B cell (primary cell): ENCODE results near the gene ARID3B. TPM values are rescaled to one million over a fixed set of nuclear protein-coding genes. Genes with fewer than 3 reads are reported as not detected.

Experiments
- ATAC-seq: fragments of 200-7000 bp; cut with Tn5 transposase; one replicate; pipeline ENCODE4 v1.10.0; 2021; ENCODE audit warnings: low read depth, mild to moderate bottlenecking, moderate number of reproducible peaks, moderate library complexity
- CTCF ChIA-PET: fragments of 350-600 bp; sonication (Branson Sonifier 250); formaldehyde crosslinking; loops from one replicate; lab custom pipeline; 2021; ENCODE audit warnings: antibody characterized with exemption, inconsistent platforms; lab: Charles Lee
- POLR2A ChIA-PET: fragments of 350-600 bp; sonication (Branson Sonifier 250); formaldehyde crosslinking; loops from one replicate; lab custom pipeline; 2021; ENCODE audit warnings: antibody characterized with exemption; lab: Charles Lee
- DNase-seq: peaks from one replicate; pipeline ENCODE4 v3.0.0; 2013
- H2AFZ ChIP-seq: 2 replicates; pipeline ENCODE4 v1.6.1; 2012; ENCODE audit warnings: mild to moderate bottlenecking, low read depth, low read length; ENCODE audit not compliant: insufficient read depth, poor library complexity, severe bottlenecking
- H3K27ac ChIP-seq, 2 donors: 1 replicate in 1 of 2; 2 replicates in 1 of 2; pipeline ENCODE4 v1.5.1; 2012 to 2013; ENCODE audit warnings: low read length in 2 of 2, mild to moderate bottlenecking in 2 of 2, moderate library complexity in 1 of 2
- H3K27me3 ChIP-seq, 4 experiments: fragments of 200-600 bp in 1 of 4; sonication (generic) in 1 of 4; replicated peaks in 1 of 4; 1 replicate in 2 of 4; 2 replicates in 2 of 4; pipeline versions ENCODE4 v1.6.1 to v1.7.0; 2013 to 2016; ENCODE audit warnings: low read length in 3 of 4, mild to moderate bottlenecking in 2 of 4, mixed read lengths in 1 of 4, moderate library complexity in 1 of 4; ENCODE audit not compliant: insufficient read depth in 4 of 4, control insufficient read depth in 3 of 4; ENCODE audit errors: control extremely low read depth in 1 of 4
- H3K36me3 ChIP-seq, 2 experiments: replicated peaks in 1 of 2; 1 replicate in 1 of 2; 2 replicates in 1 of 2; pipeline versions ENCODE4 v1.6.1 to v1.7.1; 2013; ENCODE audit warnings: low read length in 1 of 2; ENCODE audit not compliant: insufficient read depth in 2 of 2, control insufficient read depth in 1 of 2; ENCODE audit errors: control extremely low read depth in 1 of 2, extremely low read depth in 1 of 2
- H3K4me1 ChIP-seq, 2 donors: fragments of 200-600 bp in 1 of 2; sonication (generic) in 1 of 2; 1 replicate in 1 of 2; 2 replicates in 1 of 2; pipeline versions ENCODE4 v1.5.1 to v1.6.1; 2013 to 2017; ENCODE audit warnings: low read length in 2 of 2; ENCODE audit not compliant: control insufficient read depth in 2 of 2, insufficient read depth in 2 of 2
- H3K4me2 ChIP-seq: replicated peaks from 2 replicates; pipeline ENCODE3; 2012; ENCODE audit warnings: mild to moderate bottlenecking, low read depth, low read length; ENCODE audit not compliant: poor library complexity, severe bottlenecking
- H3K4me3 ChIP-seq, 5 experiments: fragments of 200-600 bp in 1 of 5; sonication (generic) in 1 of 5; 1 replicate in 3 of 5; 2 replicates in 2 of 5; pipeline versions ENCODE4 v1.5.1 to v1.7.0; 2011 to 2016; ENCODE audit warnings: low read length in 4 of 5, mild to moderate bottlenecking in 4 of 5, low read depth in 2 of 5, control low read depth in 1 of 5, moderate library complexity in 1 of 5; ENCODE audit not compliant: insufficient read depth in 1 of 5; ENCODE audit errors: control extremely low read depth in 1 of 5, extremely low read depth in 1 of 5
- H3K79me2 ChIP-seq: fragments of 200-600 bp; sonication (generic); one replicate; pipeline ENCODE4 v1.6.0; 2016; ENCODE audit warnings: low read length; ENCODE audit not compliant: control insufficient read depth, insufficient read depth
- H3K9ac ChIP-seq: fragments of 200-600 bp; sonication (generic); 2 replicates; pipeline ENCODE4 v1.6.1; 2017; ENCODE audit warnings: mild to moderate bottlenecking, low read length, moderate library complexity
- H3K9me3 ChIP-seq, 3 donors: one replicate each; pipeline versions ENCODE4 v1.6.1 to v1.7.1; 2013; ENCODE audit warnings: low read length in 2 of 3; ENCODE audit not compliant: control insufficient read depth in 2 of 3, insufficient read depth in 1 of 3; ENCODE audit errors: control extremely low read depth in 1 of 3
- H4K20me1 ChIP-seq: 2 replicates; pipeline ENCODE4 v1.6.0; 2012; ENCODE audit warnings: mild to moderate bottlenecking, low read length; ENCODE audit not compliant: insufficient read depth, control insufficient read depth, poor library complexity, severe bottlenecking
- H3K27ac Mint-ChIP-seq: one replicate; pipeline ENCODE4 v1.8.0; 2021; ENCODE audit warnings: mixed read lengths
- H3K27me3 Mint-ChIP-seq: one replicate; pipeline ENCODE4 v1.8.0; 2021; ENCODE audit warnings: mixed read lengths
- H3K4me1 Mint-ChIP-seq: one replicate; pipeline ENCODE4 v1.8.0; 2021; ENCODE audit warnings: mixed read lengths
- H3K4me3 Mint-ChIP-seq: one replicate; pipeline ENCODE4 v1.8.0; 2021; ENCODE audit warnings: mixed read lengths
- H3K9me3 Mint-ChIP-seq: one replicate; pipeline ENCODE4 v1.8.0; 2022; ENCODE audit warnings: mixed read lengths; ENCODE audit not compliant: insufficient read depth
- CTCF ChIP-seq: fragments of 200-600 bp; IDR thresholded peaks from one replicate; pipeline ENCODE4 v1.8.0; 2022; ENCODE audit warnings: antibody characterized with exemption, mild to moderate bottlenecking
- EZH2 ChIP-seq: IDR thresholded peaks from 2 replicates; pipeline ENCODE4 v1.6.1; 2012; ENCODE audit warnings: borderline replicate concordance, low read depth, mild to moderate bottlenecking, moderate library complexity, low read length; ENCODE audit not compliant: insufficient read depth, poor library complexity, severe bottlenecking
- WGBS: methylation state at CpG from one replicate; pipeline ENCODE4 v1.1.5; 2013; ENCODE audit warnings: missing lambda C conversion rate; ENCODE audit not compliant: insufficient coverage; 5-methylcytosine and 5-hydroxymethylcytosine counted together
- intact Hi-C: fragments of 100-400 bp; cut with micrococcal nuclease; formaldehyde crosslinking; loops from one replicate; pipeline ENCODE4 v1.10.0; 2022
- polyA plus RNA-seq: library from polyadenylated mRNA; depleted of rRNA; stranded (reverse); fragments of >200 nt; gene quantifications from 2 replicates; pipeline ENCODE4 v1.2.3, GENCODE V29; 2012
- total RNA-seq, 2 donors: library from RNA; stranded (reverse); fragments of 120-200 nt in 1 of 2; gene quantifications; 1 replicate in 1 of 2; 2 replicates in 1 of 2; pipeline versions ENCODE4 v1.2.3 to v1.2.4, GENCODE V29; 2013 to 2022

The ARID3B gene
- total and polyA plus RNA-seq, 2 donors (not counting 1 experiment from before 2014, with no cell fraction given), result 23.0 to 31.0 TPM

- Histone ChIP-seq H4K20me1 (no peaks in the 10 kb centered on the region), H2AFZ (no peak overlapping the region), H3K9ac (no peak overlapping the region), H3K79me2 (no peaks in the 10 kb centered on the region), H3K27me3 (no peaks in the 10 kb centered on the region), H3K9me3 (no peaks in the 10 kb centered on the region), H3K4me2 (no peak overlapping the region), H3K27ac (no peak overlapping the region), H3K4me1 (peaks cover 3 to 7% of the 10 kb centered on the region in 2 donors), H3K4me3 (no peak overlapping the region), H3K36me3 (no peaks in the 10 kb centered on the region)
- Mint-ChIP-seq H3K27me3 (no peaks in the 10 kb centered on the region), H3K9me3 (no peaks in the 10 kb centered on the region), H3K4me1 (peaks cover 7% of the 10 kb centered on the region), H3K27ac (no peak overlapping the region), H3K4me3 (no peak overlapping the region)
- POLR2A ChIA-PET, result no interaction called here
- TF ChIP-seq EZH2 (no peak), CTCF (no peak)
- intact Hi-C loops, result no loop called here
- ATAC-seq, result no peak
- CTCF ChIA-PET, result no interaction called here
- no peak for DNase-seq
Measured at GRCh38 chr15:74517096-74517495, 23.9 kb upstream of the ARID3B start.

GRCh38 chr15:74519311-74519710, 21.7 kb upstream of the ARID3B start:
- Histone ChIP-seq H3K4me2 (no peak overlapping the region), H3K4me1 (no peaks in the 10 kb centered on the region), H3K27ac (no peak overlapping the region), H3K9ac (no peak overlapping the region), H2AFZ (no peak overlapping the region), H3K4me3 (no peak overlapping the region), H3K27me3 (no peaks in the 10 kb centered on the region), H3K36me3 (no peaks in the 10 kb centered on the region), H3K79me2 (no peaks in the 10 kb centered on the region), H3K9me3 (no peaks in the 10 kb centered on the region), H4K20me1 (no peaks in the 10 kb centered on the region)
- TF ChIP-seq EZH2, result no peak
- TF ChIP-seq CTCF, result no peak
- WGBS, result 100% methylated on average over 3 of the region's 4 CpGs
- ChIA-PET CTCF (no interaction called here), POLR2A (no interaction called here)
- ATAC-seq (no peak), DNase-seq (no peak)
- Mint-ChIP-seq H3K27me3 (no peaks in the 10 kb centered on the region), H3K9me3 (no peaks in the 10 kb centered on the region), H3K27ac (no peak overlapping the region), H3K4me1 (no peaks in the 10 kb centered on the region), H3K4me3 (no peak overlapping the region)
- intact Hi-C loops, result no loop called here
